GM12878 (cell line): Measurements from ENCODE around the gene RBBP4. TPM values are rescaled to one million over a fixed set of nuclear protein-coding genes. Genes with fewer than 3 reads are reported as not detected.

Source experiments
- ATAC-seq: fragments of 200-7000 bp; cut with Tn5 transposase; 3 replicates; pipeline ENCODE4 v1.9.1; 2020; ENCODE audit warnings: mild to moderate bottlenecking, moderate library complexity
- BruUV-seq: library from RNA; stranded (reverse); fragments of 400-500 nt; replicated peaks from 2 replicates; lab custom pipeline; 2021; lab: Mats Ljungman, UMichigan
- CTCF ChIA-PET: fragments of 300-600 bp; sonication (Branson Sonifier 250); formaldehyde crosslinking; extraction: SDS; loops from one replicate; lab custom pipeline; 2021; ENCODE audit warnings: inconsistent platforms; lab: Yijun Ruan, JAX
- POLR2A ChIA-PET: fragments of 350-600 bp; formaldehyde crosslinking; extraction: SDS; loops from one replicate; lab custom pipeline; 2021; ENCODE audit warnings: inconsistent platforms; lab: Charles Lee
- RAD21 ChIA-PET: fragments of 300-600 bp; sonication (Branson Sonifier 250); formaldehyde crosslinking; loops from one replicate; lab custom pipeline; 2023; ENCODE audit warnings: antibody characterized with exemption; ENCODE audit not compliant: unreplicated experiment; lab: Charles Lee
- SMC1A ChIA-PET: fragments of 300-600 bp; sonication (Branson Sonifier 250); formaldehyde crosslinking; loops from one replicate; lab custom pipeline; 2023; ENCODE audit not compliant: unreplicated experiment, uncharacterized antibody; lab: Charles Lee
- DNase-seq: peaks from one replicate; pipeline ENCODE4 v3.0.0-alpha.2; 2011; ENCODE audit warnings: low read depth, low spot score
- FAIRE-seq: peaks from 3 replicates; lab custom pipeline; 2011; peaks lifted over from hg19 to GRCh38; lab: Jason Lieb, UNC
- H2AFZ ChIP-seq: 2 replicates; pipeline ENCODE4 v1.6.0; 2011; ENCODE audit warnings: low read depth, low read length, control low read depth; ENCODE audit not compliant: control insufficient read depth
- H3K27ac ChIP-seq: 2 replicates; pipeline ENCODE4 v1.5.1; 2011; ENCODE audit warnings: control low read depth; ENCODE audit not compliant: control insufficient read depth, insufficient read depth
- H3K27me3 ChIP-seq, 2 experiments: replicated peaks in 1 of 2; 2 replicates each; pipeline versions ENCODE4 v1.6.0 to v1.6.1; 2011; ENCODE audit warnings: low read length in 1 of 2; ENCODE audit not compliant: control insufficient read depth in 2 of 2, insufficient read depth in 2 of 2
- H3K36me3 ChIP-seq, 2 experiments: 2 replicates each; pipeline ENCODE4 v1.5.1; 2011; ENCODE audit warnings: low read length in 1 of 2; ENCODE audit not compliant: control insufficient read depth in 2 of 2, insufficient read depth in 2 of 2
- H3K4me1 ChIP-seq: 2 replicates; pipeline ENCODE4 v1.6.1; 2011; ENCODE audit warnings: mild to moderate bottlenecking, low read length, moderate library complexity, mixed read lengths; ENCODE audit not compliant: control insufficient read depth, insufficient read depth
- H3K4me2 ChIP-seq: 2 replicates; pipeline ENCODE4 v1.6.0; 2011; ENCODE audit warnings: control low read depth; ENCODE audit not compliant: control insufficient read depth, insufficient read depth
- H3K4me3 ChIP-seq: fragments of 200-600 bp; sonication (generic); 2 replicates; pipeline ENCODE4 v1.5.1; 2016
- H3K79me2 ChIP-seq: 2 replicates; pipeline ENCODE4 v1.6.0; 2011; ENCODE audit warnings: low read length; ENCODE audit not compliant: control insufficient read depth, insufficient read depth
- H3K9ac ChIP-seq: 2 replicates; pipeline ENCODE4 v1.8.0; 2011; ENCODE audit warnings: low read length, control low read depth, mixed read lengths; ENCODE audit not compliant: control insufficient read depth, insufficient read depth
- H3K9me3 ChIP-seq: replicated peaks from 3 replicates; pipeline ENCODE4 v1.5.1; 2011; ENCODE audit warnings: mild to moderate bottlenecking, low read length; ENCODE audit not compliant: control insufficient read depth, insufficient read depth
- H4K20me1 ChIP-seq: 2 replicates; pipeline ENCODE4 v1.6.0; 2011; ENCODE audit not compliant: control insufficient read depth, insufficient read depth
- CREM ChIP-seq: IDR thresholded peaks from 2 replicates; pipeline ENCODE4 v1.6.1; 2014; ENCODE audit warnings: antibody characterized with exemption, low read depth
- HDAC6 ChIP-seq: fragments of 200-600 bp; sonication (generic); IDR thresholded peaks from one replicate; pipeline ENCODE4 v1.8.0; 2017; ENCODE audit warnings: antibody characterized with exemption; ENCODE audit not compliant: unreplicated experiment
- NFXL1 ChIP-seq: fragments of 450-650 bp; IDR thresholded peaks from 2 replicates; pipeline ENCODE4 v1.6.1; 2017; ENCODE audit warnings: antibody characterized with exemption, mild to moderate bottlenecking, borderline replicate concordance
- WGBS: methylation state at CpG from one replicate; pipeline ENCODE4 v1.1.6; 2016; ENCODE audit warnings: low lambda C conversion rate; ENCODE audit not compliant: insufficient replicate concordance, insufficient coverage; ENCODE audit errors: missing lambda C conversion rate; 5-methylcytosine and 5-hydroxymethylcytosine counted together
- in situ Hi-C: fragments of 300-500 bp; cut with MboI; formaldehyde crosslinking; loops from 9 replicates; pipeline ENCODE4 v1.14.3; 2018; ENCODE audit warnings: mixed read lengths
- intact Hi-C: fragments of 100-400 bp; cut with micrococcal nuclease; formaldehyde crosslinking; loops from one replicate; pipeline ENCODE4 v1.14.2; 2022; ENCODE audit not compliant: unreplicated experiment
- polyA plus RNA-seq, 11 experiments: library from polyadenylated mRNA; depleted of rRNA in 4 of 11; unstranded in 6 of 11; stranded (reverse) in 5 of 11; fragments of >200 nt; fragmentation: Nextera tagmentation in 4 of 11; fragmentation: Illumina TruSeq in 1 of 11; extraction: Ambion mirVana in 4 of 11; extraction: Trizol in 1 of 11; gene quantifications; 1 replicate in 1 of 11; 2 replicates in 10 of 11; pipeline versions ENCODE4 v1.2.1 to v1.2.3, GENCODE V29; 2011 to 2016; ENCODE audit warnings: inconsistent platforms in 2 of 11, missing spikeins in 2 of 11, low read depth in 1 of 11
- total RNA-seq, 4 experiments: library from RNA; depleted of rRNA in 3 of 4; stranded (reverse); fragments of >200 nt in 3 of 4; fragmentation: Illumina TruSeq in 1 of 4; extraction: Trizol in 1 of 4; gene quantifications; 2 replicates each; pipeline versions ENCODE4 v1.2.1 to v1.2.3, GENCODE V29; 2013 to 2021
- TF ChIP-seq, protein P1 (sequence below): fragments of 450-650 bp; conservative IDR thresholded peaks from 2 replicates; pipeline ENCODE4 v1.6.1; 2017; ENCODE audit warnings: mild to moderate bottlenecking, moderate library complexity

The RBBP4 gene
- total and polyA plus RNA-seq, 10 of the 15 experiments (the other 5 are each of a cell fraction or from before 2014, with no cell fraction given), result 120 to 357 (median 231) TPM

DNA sequence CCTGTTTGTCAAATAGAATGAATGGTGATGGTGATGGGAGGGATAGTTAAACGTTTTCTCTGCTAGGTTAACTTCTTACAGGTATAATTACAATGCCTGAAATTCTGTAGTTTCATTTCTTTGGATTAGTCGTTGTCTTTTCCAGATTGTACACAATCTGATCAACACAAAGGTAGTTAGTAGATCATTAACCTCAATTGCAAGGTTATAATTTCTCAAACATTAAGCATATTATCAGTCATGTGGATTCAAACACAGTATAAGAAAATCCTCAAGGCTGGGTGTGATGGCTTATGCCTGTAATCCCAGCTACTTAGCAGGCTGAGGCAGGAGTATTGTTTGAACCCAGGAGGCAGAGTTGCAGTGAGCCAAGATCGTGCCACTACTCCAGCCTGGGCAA lies 31.0 kb downstream of the RBBP4 start (continued):
- TF ChIP-seq NFXL1, result no peak
- TF ChIP-seq, protein P1, sequence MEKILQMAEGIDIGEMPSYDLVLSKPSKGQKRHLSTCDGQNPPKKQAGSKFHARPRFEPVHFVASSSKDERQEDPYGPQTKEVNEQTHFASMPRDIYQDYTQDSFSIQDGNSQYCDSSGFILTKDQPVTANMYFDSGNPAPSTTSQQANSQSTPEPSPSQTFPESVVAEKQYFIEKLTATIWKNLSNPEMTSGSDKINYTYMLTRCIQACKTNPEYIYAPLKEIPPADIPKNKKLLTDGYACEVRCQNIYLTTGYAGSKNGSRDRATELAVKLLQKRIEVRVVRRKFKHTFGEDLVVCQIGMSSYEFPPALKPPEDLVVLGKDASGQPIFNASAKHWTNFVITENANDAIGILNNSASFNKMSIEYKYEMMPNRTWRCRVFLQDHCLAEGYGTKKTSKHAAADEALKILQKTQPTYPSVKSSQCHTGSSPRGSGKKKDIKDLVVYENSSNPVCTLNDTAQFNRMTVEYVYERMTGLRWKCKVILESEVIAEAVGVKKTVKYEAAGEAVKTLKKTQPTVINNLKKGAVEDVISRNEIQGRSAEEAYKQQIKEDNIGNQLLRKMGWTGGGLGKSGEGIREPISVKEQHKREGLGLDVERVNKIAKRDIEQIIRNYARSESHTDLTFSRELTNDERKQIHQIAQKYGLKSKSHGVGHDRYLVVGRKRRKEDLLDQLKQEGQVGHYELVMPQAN, result no peak
- TF ChIP-seq, all 136 proteins: peak for 0

DNA sequence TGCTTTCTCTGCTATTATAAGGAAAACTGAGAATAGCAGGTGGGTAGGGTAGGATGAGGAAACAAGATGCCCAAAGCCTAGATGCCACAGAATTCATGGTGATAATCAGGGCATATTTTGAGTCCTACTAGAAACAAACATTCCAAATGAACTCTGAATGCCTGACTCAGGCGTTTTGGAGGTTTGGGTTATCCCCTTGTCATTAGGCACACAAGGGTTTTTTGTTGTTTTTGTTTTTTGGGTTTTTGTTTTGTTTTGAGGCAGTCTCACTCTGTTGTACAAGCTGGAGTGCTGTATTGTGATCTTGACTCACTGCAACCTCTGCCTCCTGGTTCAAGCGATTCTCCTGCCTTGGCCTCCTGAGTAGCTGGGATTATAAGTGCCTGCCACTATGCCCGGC lies 32.4 kb downstream of the RBBP4 start:
- intact Hi-C loops (no loop called here), in situ Hi-C loops (no loop called here)
- ChIA-PET POLR2A (interaction anchor here (1.4 kb wide), 1 partner anchor 12 kb away, joined by 4 read pairs; no protein-coding TSS in a partner anchor), CTCF (interaction anchor here (0.8 kb wide), 1 partner anchor 15 kb away, joined by 3 read pairs; no protein-coding TSS in a partner anchor), SMC1A (interaction anchor here (1.2 kb wide), 1 partner anchor 71 kb away, joined by 3 read pairs; no protein-coding TSS in a partner anchor), RAD21 (no interaction called here)
- ATAC-seq (no peak), DNase-seq (no peak), FAIRE-seq (no peak)
- no peaks in the 10 kb centered on the region for H3K9me3 ChIP-seq
- H3K27ac ChIP-seq, result no peak overlapping the region
- H3K4me1 ChIP-seq, result no peaks in the 10 kb centered on the region
- no peak overlapping the region for H3K4me3 ChIP-seq
- H3K36me3 ChIP-seq, result peaks cover 4 to 21% of the 10 kb centered on the region in 2 experiments
- TF ChIP-seq HDAC6, result no peak
- TF ChIP-seq CREM, result no peak
- H3K4me2 ChIP-seq, result no peak overlapping the region
- no peaks in the 10 kb centered on the region for H4K20me1 ChIP-seq
- no peaks in the 10 kb centered on the region for H3K27me3 ChIP-seq
- no TSS peak for BruUV-seq
- H3K79me2 ChIP-seq, result no peaks in the 10 kb centered on the region
- 83% methylated on average over 3 of the region's 3 CpGs for WGBS
- no peak overlapping the region for H3K9ac ChIP-seq
- no peak overlapping the region for H2AFZ ChIP-seq
